RCC 7860 (cell line): ENCODE results near the gene SGPP2.

Experiments used
- DNase-seq: peaks from one replicate; pipeline ENCODE4 v3.0.0-alpha.2; 2015; ENCODE audit warnings: low spot score
- FAIRE-seq: peaks from 2 replicates; lab custom pipeline; 2012; peaks lifted over from hg19 to GRCh38; lab: Jason Lieb, UNC

The SGPP2 gene

GRCh38 chr2:222459983-222460382 is 35.6 kb downstream of the SGPP2 start:
- FAIRE-seq (no peak), DNase-seq (no peak)

- DNase-seq (no peak), FAIRE-seq (no peak)
Measured at GRCh38 chr2:222465746-222466145, 41.4 kb downstream of the SGPP2 start.

GRCh38 chr2:222468346-222468745 is 44.0 kb downstream of the SGPP2 start:
- no peak for DNase-seq

GRCh38 chr2:222470802-222471468 is 46.6 kb downstream of the SGPP2 start:
- no peak for DNase-seq
- FAIRE-seq = no peak

More at GRCh38 chr2:222468346-222468745, 44.0 kb downstream of the SGPP2 start:
- FAIRE-seq = no peak

- FAIRE-seq (no peak), DNase-seq (no peak)
Measured at GRCh38 chr2:222477962-222478608, 53.7 kb downstream of the SGPP2 start.

- DNase-seq (no peak), FAIRE-seq (no peak)
Measured at GRCh38 chr2:222479859-222480258, 55.5 kb downstream of the SGPP2 start.

- DNase-seq (no peak), FAIRE-seq (no peak)
Measured at GRCh38 chr2:222480497-222480896, 56.2 kb downstream of the SGPP2 start.

- FAIRE-seq (no peak), DNase-seq (no peak)
Measured at GRCh38 chr2:222481941-222482340, 57.6 kb downstream of the SGPP2 start.

- FAIRE-seq (no peak), DNase-seq (no peak)
Measured at GRCh38 chr2:222483513-222484039, 59.2 kb downstream of the SGPP2 start.

GRCh38 chr2:222485367-222486211 is 61.2 kb downstream of the SGPP2 start:
- no peak for FAIRE-seq
- no peak for DNase-seq

GRCh38 chr2:222490131-222490530 is 65.8 kb downstream of the SGPP2 start:
- no peak for FAIRE-seq

GRCh38 chr2:222492683-222493082 is 68.3 kb downstream of the SGPP2 start:
- FAIRE-seq = no peak

More at GRCh38 chr2:222490131-222490530, 65.8 kb downstream of the SGPP2 start:
- DNase-seq = no peak

GRCh38 chr2:222494104-222494739 is 69.9 kb downstream of the SGPP2 start:
- FAIRE-seq = no peak
- DNase-seq = no peak

More at GRCh38 chr2:222492683-222493082, 68.3 kb downstream of the SGPP2 start:
- no peak for DNase-seq

- FAIRE-seq (no peak), DNase-seq (no peak)
Measured at GRCh38 chr2:222495388-222495787, 71.0 kb downstream of the SGPP2 start.

GRCh38 chr2:222499226-222499625 is 74.9 kb downstream of the SGPP2 start:
- FAIRE-seq (no peak), DNase-seq (no peak)

- DNase-seq = no peak
- FAIRE-seq = no peak
Measured at GRCh38 chr2:222504191-222504590, 79.8 kb downstream of the SGPP2 start.

GRCh38 chr2:222504719-222505118 is 80.4 kb downstream of the SGPP2 start:
- no peak for FAIRE-seq
- no peak for DNase-seq

GRCh38 chr2:222506230-222506935 is 82.0 kb downstream of the SGPP2 start:
- no peak for DNase-seq

GRCh38 chr2:222514901-222515300 is 90.6 kb downstream of the SGPP2 start:
- FAIRE-seq (no peak), DNase-seq (no peak)

More at GRCh38 chr2:222506230-222506935, 82.0 kb downstream of the SGPP2 start:
- FAIRE-seq = no peak
